Prostate gland (tissue), 2 donors: ENCODE results near the gene SNUPN.

Experiments used
- CTCF ChIP-seq, 4 experiments: fragments of 200-600 bp in 2 of 4; fragments of 450-650 bp in 2 of 4; sonication (generic) in 2 of 4; IDR thresholded peaks; 1 replicate in 3 of 4; 2 replicates in 1 of 4; pipeline ENCODE4 v1.5.1; 2016 to 2019; ENCODE audit warnings: antibody characterized with exemption in 4 of 4, mild to moderate bottlenecking in 2 of 4, moderate library complexity in 2 of 4
- POLR2A ChIP-seq: fragments of 450-650 bp; IDR thresholded peaks from one replicate; pipeline ENCODE4 v1.6.1; 2016; ENCODE audit warnings: antibody characterized with exemption, mild to moderate bottlenecking
- POLR2AphosphoS5 ChIP-seq: sonication (generic); formaldehyde crosslinking; IDR thresholded peaks from one replicate; pipeline ENCODE4 v1.6.1; 2017; ENCODE audit warnings: antibody characterized with exemption

GRCh38 chr15:75622505-75622904 is 3.0 kb downstream of the SNUPN start:
- TF ChIP-seq POLR2A (no peak), CTCF (IDR thresholded peaks at IDR 0.05) (no peak), POLR2AphosphoS5 (no peak)
